ENCODE results near the gene TRMT61A.

The TRMT61A gene

GRCh38 chr14:103533137-103533998 lies 4.4 kb downstream of the TRMT61A start:
- TF ChIP-seq CTCF (IDR thresholded peaks at IDR 0.05; ENCODE audit: control insufficient read depth, extremely low read depth, insufficient read depth), result no peak
- DNase-seq (ENCODE audit: low read depth), result no peak
- no peak overlapping the region for H3K4me3 ChIP-seq (ENCODE audit: low read depth, low read length)

GRCh38 chr14:103533999-103534575 lies 5.1 kb downstream of the TRMT61A start:
- no peak overlapping the region for H3K4me3 ChIP-seq (ENCODE audit: low read depth, low read length)
- no peak for TF ChIP-seq CTCF (IDR thresholded peaks at IDR 0.05; ENCODE audit: control insufficient read depth, extremely low read depth, insufficient read depth)
- no peak for DNase-seq (ENCODE audit: low read depth)

- no peak for TF ChIP-seq CTCF (IDR thresholded peaks at IDR 0.05; ENCODE audit: control insufficient read depth, extremely low read depth, insufficient read depth)
- DNase-seq (ENCODE audit: low read depth), result no peak
These were observed 5.6 kb downstream of the TRMT61A start for GRCh38 chr14:103534576-103535061.

GRCh38 chr14:103535081-103535890 lies 6.3 kb downstream of the TRMT61A start:
- no peak overlapping the region for H3K4me3 ChIP-seq (ENCODE audit: low read depth, low read length)
- DNase-seq (ENCODE audit: low read depth), result no peak
- no peak for TF ChIP-seq CTCF (IDR thresholded peaks at IDR 0.05; ENCODE audit: control insufficient read depth, extremely low read depth, insufficient read depth)

More at GRCh38 chr14:103534576-103535061, 5.6 kb downstream of the TRMT61A start:
- no peak overlapping the region for H3K4me3 ChIP-seq (ENCODE audit: low read depth, low read length)

- no peak for DNase-seq (ENCODE audit: low read depth)
- no peak for TF ChIP-seq CTCF (IDR thresholded peaks at IDR 0.05; ENCODE audit: control insufficient read depth, extremely low read depth, insufficient read depth)
- H3K4me3 ChIP-seq (ENCODE audit: low read depth, low read length), result no peak overlapping the region
These were observed 7.0 kb downstream of the TRMT61A start for GRCh38 chr14:103535891-103536565.

- no peak for TF ChIP-seq CTCF (IDR thresholded peaks at IDR 0.05; ENCODE audit: control insufficient read depth, extremely low read depth, insufficient read depth)
- DNase-seq (ENCODE audit: low read depth), result no peak
- no peak overlapping the region for H3K4me3 ChIP-seq (ENCODE audit: low read depth, low read length)
These were observed 7.7 kb downstream of the TRMT61A start for GRCh38 chr14:103536693-103537092.
